Measurements from ENCODE around the gene ERC2.
"Not testable (repeated sequence)": the region's sequence is repeated elsewhere in the genome, so short reads cannot be mapped to it uniquely, and the experiment has no call there.

Gene ERC2

GRCh38 chr3:56054844-56055243 lies 413.4 kb downstream of the ERC2 start:
- no peak for FAIRE-seq

GRCh38 chr3:56053727-56054126 lies 414.5 kb downstream of the ERC2 start:
- FAIRE-seq = peak; percentile 33

GRCh38 chr3:56052188-56052587 lies 416.1 kb downstream of the ERC2 start:
- FAIRE-seq = no peak

GRCh38 chr3:56051052-56051451 lies 417.2 kb downstream of the ERC2 start:
- no peak for FAIRE-seq

- no peak for FAIRE-seq
Measured at GRCh38 chr3:56048946-56049345, 419.3 kb downstream of the ERC2 start.

GRCh38 chr3:56048331-56048730 lies 419.9 kb downstream of the ERC2 start:
- no peak for FAIRE-seq

GRCh38 chr3:56042326-56042951 lies 425.8 kb downstream of the ERC2 start:
- peak; percentile 87 for FAIRE-seq

- FAIRE-seq = no peak
Measured at GRCh38 chr3:56025326-56025725, 442.9 kb downstream of the ERC2 start.

- no peak for FAIRE-seq
Measured at GRCh38 chr3:56023546-56023945, 444.7 kb downstream of the ERC2 start.

GRCh38 chr3:56022619-56023018 lies 445.6 kb downstream of the ERC2 start:
- no peak for FAIRE-seq

GRCh38 chr3:56019490-56020146 lies 448.6 kb downstream of the ERC2 start:
- no peak for FAIRE-seq

GRCh38 chr3:56015374-56015773 lies 452.9 kb downstream of the ERC2 start:
- FAIRE-seq = not testable (repeated sequence)

GRCh38 chr3:56012721-56013120 lies 455.5 kb downstream of the ERC2 start:
- FAIRE-seq = no peak

GRCh38 chr3:56005196-56005805 lies 463.0 kb downstream of the ERC2 start:
- no peak for FAIRE-seq

GRCh38 chr3:56003129-56003528 lies 465.1 kb downstream of the ERC2 start:
- no peak for FAIRE-seq

GRCh38 chr3:56001991-56002390 lies 466.3 kb downstream of the ERC2 start:
- no peak for FAIRE-seq

- FAIRE-seq = no peak
Measured at GRCh38 chr3:56001537-56001936, 466.7 kb downstream of the ERC2 start.

- no peak for FAIRE-seq
Measured at GRCh38 chr3:55989366-55989765, 478.9 kb downstream of the ERC2 start.

GRCh38 chr3:55988905-55989304 lies 479.4 kb downstream of the ERC2 start:
- no peak for FAIRE-seq

GRCh38 chr3:55984626-55985025 lies 483.6 kb downstream of the ERC2 start:
- no peak for FAIRE-seq

- FAIRE-seq = no peak
Measured at GRCh38 chr3:55978953-55979352, 489.3 kb downstream of the ERC2 start.

GRCh38 chr3:55974421-55975165 lies 493.7 kb downstream of the ERC2 start:
- no peak for FAIRE-seq

- no peak for FAIRE-seq
Measured at GRCh38 chr3:55969634-55970033, 498.6 kb downstream of the ERC2 start.

- no peak for FAIRE-seq
Measured at GRCh38 chr3:55968331-55968730, 499.9 kb downstream of the ERC2 start.

Measured in endometrium (tissue), 2 donors.